ENCODE measurements around the gene TRIM33.
"Not testable (repeated sequence)": the region's sequence is repeated elsewhere in the genome, so short reads cannot be mapped to it uniquely, and the experiment has no call there.

The TRIM33 gene

GRCh38 chr1:114363230-114363629 lies 147.8 kb downstream of the TRIM33 start:
- in situ Hi-C loops (cut with HindIII; ENCODE audit: low sequenced_read_pairs) = not testable (repeated sequence)

GRCh38 chr1:114359791-114360190 lies 151.2 kb downstream of the TRIM33 start:
- in situ Hi-C loops (cut with HindIII; ENCODE audit: low sequenced_read_pairs) = no loop called here

DNA sequence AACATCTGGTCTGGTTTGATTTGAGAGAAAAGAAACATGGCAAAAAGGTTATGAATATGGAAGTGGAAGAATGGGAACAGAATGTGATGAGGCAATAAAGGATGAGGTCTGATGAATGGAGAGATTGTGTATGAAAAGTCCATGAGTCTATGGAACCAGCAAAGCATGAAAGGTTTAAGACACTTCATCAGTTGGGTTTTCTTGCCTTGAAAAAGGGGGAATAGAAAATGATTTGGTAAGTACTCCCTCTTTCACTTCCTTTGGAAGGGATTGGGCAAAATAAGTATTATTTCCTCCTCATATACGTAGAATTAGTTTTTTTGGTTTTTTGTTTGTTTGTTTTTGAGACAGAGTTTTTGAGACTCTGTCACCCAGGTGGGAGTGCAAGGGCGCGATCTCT lies 155.8 kb downstream of the TRIM33 start:
- in situ Hi-C loops (cut with HindIII; ENCODE audit: low sequenced_read_pairs) = no loop called here

GRCh38 chr1:114353262-114353661 lies 157.7 kb downstream of the TRIM33 start:
- in situ Hi-C loops (cut with HindIII; ENCODE audit: low sequenced_read_pairs) = no loop called here

DNA sequence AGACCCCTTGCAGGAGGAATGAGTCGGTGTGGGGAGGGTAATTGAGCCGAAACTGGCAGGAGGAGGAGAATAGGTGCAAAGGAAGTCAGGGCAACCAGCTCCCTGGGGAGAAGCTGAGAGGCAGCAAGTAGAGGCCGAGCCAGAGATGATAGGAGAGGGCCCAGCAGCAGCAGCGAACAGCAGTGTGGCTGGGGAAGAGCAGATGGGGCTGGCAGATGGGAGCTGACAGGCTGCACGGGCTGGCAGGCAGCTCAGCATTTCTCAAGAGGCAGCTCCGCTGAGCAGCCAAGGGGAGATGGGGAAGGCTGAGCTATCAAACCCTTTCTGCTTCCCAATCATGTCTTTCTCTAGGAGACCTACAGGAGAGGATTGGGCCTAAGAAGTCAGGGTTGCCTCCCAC lies 158.2 kb downstream of the TRIM33 start:
- in situ Hi-C loops (cut with HindIII; ENCODE audit: low sequenced_read_pairs) = no loop called here

DNA sequence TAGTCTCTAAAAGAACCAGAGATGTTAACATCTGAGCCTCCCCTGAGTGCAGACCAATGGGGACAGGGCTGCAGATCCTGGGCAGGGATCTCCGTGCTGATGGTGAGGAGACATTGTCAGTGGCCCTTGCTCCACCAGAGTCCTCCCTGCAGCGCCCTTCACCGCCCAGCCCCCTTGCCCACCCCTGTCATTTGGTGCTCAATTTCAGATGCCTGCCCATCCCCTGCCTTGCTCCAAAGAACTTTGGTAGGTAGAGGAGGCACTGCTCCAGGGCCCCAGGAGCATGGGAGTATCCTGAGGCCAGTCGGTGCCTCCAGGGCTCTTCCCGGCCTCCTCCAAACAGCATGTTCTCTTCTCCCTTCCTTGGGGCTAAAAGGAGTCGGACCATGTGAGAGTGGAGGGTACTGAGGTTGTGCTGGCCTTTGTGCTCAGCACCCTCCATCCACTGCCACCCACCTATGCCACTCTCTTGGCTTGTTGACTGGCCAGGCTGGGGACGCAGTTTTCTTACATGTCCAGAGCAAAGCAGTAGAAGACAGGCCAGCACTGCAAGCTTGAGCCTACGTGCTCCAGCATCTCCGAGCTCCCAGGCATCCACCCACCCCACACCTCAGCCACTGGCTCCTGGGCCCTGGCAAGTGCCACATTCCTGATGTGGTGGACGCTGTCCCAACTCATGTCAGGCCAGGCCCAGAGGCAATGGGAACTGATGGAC lies 160.1 kb downstream of the TRIM33 start:
- in situ Hi-C loops (cut with HindIII; ENCODE audit: low sequenced_read_pairs) = no loop called here

DNA sequence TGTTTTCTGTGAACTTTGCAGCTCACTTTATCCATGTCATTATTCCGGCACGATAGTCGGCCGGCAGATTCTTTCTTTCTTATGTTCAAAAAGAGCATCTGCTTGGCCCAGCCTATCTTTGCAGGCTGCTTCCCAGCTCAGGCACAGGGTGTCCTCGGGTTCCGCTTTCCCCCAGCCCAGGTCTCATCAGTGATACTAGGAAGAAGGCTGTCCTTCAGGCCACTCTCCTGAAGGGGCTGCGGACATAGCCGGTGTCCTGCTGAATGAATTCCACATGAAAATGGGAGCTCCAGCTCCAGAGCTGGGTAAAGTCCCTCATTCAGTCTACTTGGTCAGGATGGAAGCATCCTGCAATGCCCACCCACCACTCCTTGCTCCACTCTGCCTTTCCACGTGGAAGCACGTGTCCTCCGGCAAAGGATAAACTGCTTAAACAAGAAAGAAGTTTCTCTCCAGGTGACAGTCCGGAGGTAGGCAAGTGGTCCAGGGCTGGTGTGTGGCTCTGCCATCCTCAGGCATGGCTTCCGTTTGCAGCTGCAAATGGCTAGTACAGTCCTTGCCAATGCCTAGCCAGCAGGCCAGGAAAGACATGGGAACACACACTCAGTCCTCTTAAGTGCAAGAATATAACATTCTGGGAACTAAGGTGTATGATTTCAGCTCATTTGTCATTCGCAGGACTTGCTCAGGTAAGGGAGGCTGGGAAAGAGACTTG lies 161.0 kb downstream of the TRIM33 start:
- in situ Hi-C loops (cut with HindIII; ENCODE audit: low sequenced_read_pairs) = no loop called here

GRCh38 chr1:114347431-114348209 lies 163.4 kb downstream of the TRIM33 start:
- in situ Hi-C loops (cut with HindIII; ENCODE audit: low sequenced_read_pairs) = no loop called here

DNA sequence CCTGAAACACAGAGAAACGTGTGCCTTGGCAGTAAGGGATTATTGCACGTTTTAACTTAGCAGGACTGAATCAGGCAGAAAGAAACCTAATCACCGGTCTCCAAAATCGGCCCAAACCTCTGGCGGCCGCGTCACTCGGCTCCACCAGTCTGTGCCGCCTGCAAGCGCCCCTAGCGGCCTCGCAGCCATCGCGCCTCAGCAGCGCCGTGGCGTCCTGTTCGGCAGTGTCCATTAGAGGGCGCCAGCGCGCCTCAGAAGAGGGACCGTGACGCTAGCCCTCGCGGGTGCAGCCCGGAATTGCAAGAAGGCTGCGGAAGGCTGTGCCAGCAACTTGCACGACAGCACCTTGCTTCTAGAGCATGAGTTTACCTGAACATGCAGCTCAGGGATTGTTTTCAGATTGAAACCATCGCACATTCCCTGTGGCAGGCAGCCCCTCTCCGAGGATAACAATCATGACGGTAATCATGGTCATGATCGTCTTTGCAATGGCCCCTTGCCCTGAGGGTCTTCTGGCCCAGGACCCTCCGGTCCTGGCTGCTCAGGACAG lies 164.4 kb downstream of the TRIM33 start:
- in situ Hi-C loops (cut with HindIII; ENCODE audit: low sequenced_read_pairs) = no loop called here

DNA sequence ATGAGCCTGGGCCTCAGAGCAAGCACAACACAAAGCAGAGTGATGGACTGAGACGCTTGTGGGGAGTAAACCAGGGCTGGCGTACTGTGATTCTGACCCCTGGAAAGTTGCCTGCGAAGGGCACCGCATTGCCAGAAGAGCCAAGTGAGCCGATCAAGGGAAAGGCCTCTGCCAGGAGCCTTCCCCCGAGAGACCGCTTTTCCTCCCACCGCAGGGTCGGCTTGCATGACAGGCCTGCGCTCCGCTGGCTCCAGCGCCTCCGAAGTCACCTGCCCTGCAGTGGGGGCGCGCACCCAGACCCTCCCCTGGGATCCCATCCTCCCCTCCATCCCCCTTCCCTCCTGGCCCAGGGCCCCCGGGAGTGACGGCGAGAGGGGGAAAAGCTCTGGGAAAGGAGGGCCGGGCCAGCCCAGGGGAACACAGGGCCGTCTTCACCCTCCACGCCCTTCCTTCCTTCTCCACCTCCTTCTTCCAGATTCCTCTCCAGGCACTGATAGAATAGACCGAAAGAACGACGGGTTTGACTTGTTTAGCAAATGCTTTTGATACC lies 165.0 kb downstream of the TRIM33 start:
- in situ Hi-C loops (cut with HindIII; ENCODE audit: low sequenced_read_pairs) = no loop called here

- in situ Hi-C loops (cut with HindIII; ENCODE audit: low sequenced_read_pairs) = no loop called here
Observed at GRCh38 chr1:114344656-114345055, 166.3 kb downstream of the TRIM33 start.
